ENCODE results near the gene HHLA2.

Gene HHLA2

DNA sequence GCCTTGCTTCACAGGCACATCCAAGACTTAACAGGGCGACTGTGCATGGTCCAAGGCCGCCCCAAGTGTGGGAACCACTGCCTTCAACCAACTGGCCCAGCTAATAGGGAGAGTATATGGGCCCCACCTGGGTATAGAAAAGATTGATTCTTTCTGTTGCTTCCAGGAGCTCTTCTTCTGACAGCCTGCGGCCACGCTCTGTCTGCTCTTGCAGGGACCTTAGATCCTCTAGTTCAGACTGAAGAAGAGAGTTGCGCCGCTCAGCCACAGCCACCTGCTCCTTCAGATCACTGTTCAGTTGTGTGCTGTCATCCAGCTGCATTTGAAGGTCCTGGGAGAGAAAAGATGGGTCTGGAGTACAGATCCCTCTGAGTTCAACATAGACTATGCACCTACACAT lies 102.2 kb downstream of the HHLA2 start:
- no peaks in the 10 kb centered on the region for H3K36me3 ChIP-seq
- H3K9me3 ChIP-seq (ENCODE audit: severe bottlenecking) = no peaks in the 10 kb centered on the region
- H3K27ac ChIP-seq = no peak overlapping the region
- TF ChIP-seq, protein P1, sequence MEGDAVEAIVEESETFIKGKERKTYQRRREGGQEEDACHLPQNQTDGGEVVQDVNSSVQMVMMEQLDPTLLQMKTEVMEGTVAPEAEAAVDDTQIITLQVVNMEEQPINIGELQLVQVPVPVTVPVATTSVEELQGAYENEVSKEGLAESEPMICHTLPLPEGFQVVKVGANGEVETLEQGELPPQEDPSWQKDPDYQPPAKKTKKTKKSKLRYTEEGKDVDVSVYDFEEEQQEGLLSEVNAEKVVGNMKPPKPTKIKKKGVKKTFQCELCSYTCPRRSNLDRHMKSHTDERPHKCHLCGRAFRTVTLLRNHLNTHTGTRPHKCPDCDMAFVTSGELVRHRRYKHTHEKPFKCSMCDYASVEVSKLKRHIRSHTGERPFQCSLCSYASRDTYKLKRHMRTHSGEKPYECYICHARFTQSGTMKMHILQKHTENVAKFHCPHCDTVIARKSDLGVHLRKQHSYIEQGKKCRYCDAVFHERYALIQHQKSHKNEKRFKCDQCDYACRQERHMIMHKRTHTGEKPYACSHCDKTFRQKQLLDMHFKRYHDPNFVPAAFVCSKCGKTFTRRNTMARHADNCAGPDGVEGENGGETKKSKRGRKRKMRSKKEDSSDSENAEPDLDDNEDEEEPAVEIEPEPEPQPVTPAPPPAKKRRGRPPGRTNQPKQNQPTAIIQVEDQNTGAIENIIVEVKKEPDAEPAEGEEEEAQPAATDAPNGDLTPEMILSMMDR (IDR thresholded peaks at IDR 0.05; ENCODE audit: low read depth, low read length) = no peak
- H3K4me3 ChIP-seq (ENCODE audit: low read depth, low read length) = no peak overlapping the region
- DNase-seq = no peak
- H3K27me3 ChIP-seq (ENCODE audit: insufficient read depth, low read depth, severe bottlenecking) = no peaks in the 10 kb centered on the region

DNA sequence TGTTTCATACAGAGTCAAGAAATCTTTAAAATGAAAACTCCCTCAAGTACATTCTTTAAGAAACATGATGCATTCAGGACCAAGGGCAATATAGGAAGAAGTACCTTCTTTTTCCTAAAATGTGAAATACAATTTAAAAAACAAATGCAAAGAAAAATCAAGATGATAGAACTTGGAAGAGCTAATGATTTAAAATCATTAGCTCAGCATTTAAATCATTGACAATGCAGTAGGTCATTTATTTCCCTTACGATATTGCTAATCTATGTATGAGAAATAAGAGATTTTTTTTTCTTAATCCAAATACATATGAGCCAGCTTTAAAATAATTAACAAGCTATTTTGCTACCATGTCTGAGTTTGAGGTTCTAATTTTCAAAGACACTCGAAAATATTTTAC lies 105.5 kb downstream of the HHLA2 start:
- DNase-seq = no peak
- TF ChIP-seq, protein P1 (IDR thresholded peaks at IDR 0.05; ENCODE audit: low read depth, low read length) = no peak
- H3K4me3 ChIP-seq (ENCODE audit: low read depth, low read length) = no peak overlapping the region
- H3K27ac ChIP-seq = no peak overlapping the region
- no peaks in the 10 kb centered on the region for H3K27me3 ChIP-seq (ENCODE audit: insufficient read depth, low read depth, severe bottlenecking)
- H3K36me3 ChIP-seq = no peaks in the 10 kb centered on the region
- H3K9me3 ChIP-seq (ENCODE audit: severe bottlenecking) = no peaks in the 10 kb centered on the region

DNA sequence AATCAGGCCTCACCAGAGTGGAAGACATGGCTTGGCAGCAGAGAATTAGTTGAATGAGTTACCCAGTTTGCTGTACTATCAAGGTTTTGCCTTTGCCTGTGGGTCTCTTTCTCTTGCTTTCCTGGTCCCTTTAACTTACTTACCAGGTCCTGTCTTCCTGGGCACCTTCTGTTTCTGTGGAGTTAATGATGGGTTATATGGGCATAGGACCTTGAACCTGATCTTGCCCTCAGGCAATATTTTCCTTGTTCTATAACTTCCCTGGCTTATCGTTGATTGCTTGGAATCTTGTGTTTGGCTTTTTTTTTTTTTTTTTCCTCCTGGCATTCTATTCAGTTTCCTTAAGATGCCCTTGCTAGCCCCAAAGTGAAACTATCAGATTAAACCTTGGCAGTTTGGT lies 106.8 kb downstream of the HHLA2 start:
- no peak for DNase-seq
- Histone ChIP-seq H3K4me3 (ENCODE audit: low read depth, low read length) (no peak overlapping the region), H3K9me3 (ENCODE audit: severe bottlenecking) (no peaks in the 10 kb centered on the region), H3K27me3 (ENCODE audit: insufficient read depth, low read depth, severe bottlenecking) (no peaks in the 10 kb centered on the region), H3K27ac (no peak overlapping the region), H3K36me3 (no peaks in the 10 kb centered on the region)
- TF ChIP-seq, protein P1 (IDR thresholded peaks at IDR 0.05; ENCODE audit: low read depth, low read length) = no peak

DNA sequence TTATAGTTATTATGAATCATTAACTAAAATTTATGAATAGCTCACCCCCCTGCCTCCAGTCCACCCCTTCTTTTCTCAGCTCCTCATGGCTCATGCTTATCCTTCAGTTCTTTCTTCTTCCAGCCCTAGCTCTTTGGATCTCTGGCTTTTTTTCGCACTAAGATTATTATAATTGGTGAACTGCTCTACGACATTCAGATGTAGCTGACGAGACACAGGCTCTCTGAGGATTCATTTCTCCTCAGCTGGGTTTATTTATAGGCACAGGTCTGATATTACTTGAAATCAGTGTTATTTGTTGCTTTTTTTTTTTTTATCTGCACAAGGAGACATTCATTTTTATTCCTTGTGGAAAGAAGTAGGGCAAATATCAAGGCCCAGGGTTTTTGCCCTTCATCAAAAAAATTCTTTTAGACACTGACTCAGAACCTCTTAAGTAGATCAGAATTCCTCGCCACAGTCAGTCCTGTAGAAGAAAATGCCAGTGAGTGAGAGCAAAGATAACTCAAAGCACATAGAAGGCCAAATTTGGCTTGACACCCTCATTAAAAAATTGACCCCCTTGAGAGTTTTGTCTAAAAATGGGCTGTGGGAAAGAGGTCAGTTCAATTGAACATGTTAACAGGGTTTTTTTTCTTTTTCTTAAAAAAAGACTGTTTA lies 107.5 kb downstream of the HHLA2 start:
- H3K9me3 ChIP-seq (ENCODE audit: severe bottlenecking) = no peaks in the 10 kb centered on the region
- no peak for DNase-seq
- H3K36me3 ChIP-seq = no peaks in the 10 kb centered on the region
- peak overlapping the region; percentile 52 for H3K27ac ChIP-seq
- TF ChIP-seq, protein P1 (IDR thresholded peaks at IDR 0.05; ENCODE audit: low read depth, low read length) = no peak
- no peak overlapping the region; the same call in 1 of the 2 replicates for H3K4me3 ChIP-seq (ENCODE audit: low read depth, low read length)
- H3K27me3 ChIP-seq (ENCODE audit: insufficient read depth, low read depth, severe bottlenecking) = no peaks in the 10 kb centered on the region

DNA sequence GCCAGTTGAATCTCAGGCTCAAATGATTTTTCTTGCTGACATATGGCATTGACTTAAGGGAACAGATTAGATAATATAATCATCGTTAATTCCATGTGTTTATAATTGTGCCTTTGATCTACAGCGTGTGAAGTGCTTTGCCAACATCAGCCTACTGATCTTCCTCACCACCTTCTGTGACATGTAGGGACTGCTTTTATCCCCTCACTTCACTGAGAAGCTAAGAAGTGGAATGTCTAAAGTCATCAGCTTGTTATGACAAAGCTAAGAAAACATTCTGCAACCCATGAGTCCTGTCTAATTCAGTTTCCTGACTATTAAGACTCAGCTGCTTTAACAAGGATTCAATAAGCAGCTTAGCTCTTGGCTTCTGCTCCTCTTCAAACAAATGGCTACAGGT lies 108.0 kb downstream of the HHLA2 start:
- peak; percentile 60 for DNase-seq
- no peaks in the 10 kb centered on the region for H3K36me3 ChIP-seq
- H3K27ac ChIP-seq = peak overlapping the region; percentile 52
- TF ChIP-seq, protein P1 (IDR thresholded peaks at IDR 0.05; ENCODE audit: low read depth, low read length) = no peak
- H3K9me3 ChIP-seq (ENCODE audit: severe bottlenecking) = no peaks in the 10 kb centered on the region
- no peak overlapping the region for H3K4me3 ChIP-seq (ENCODE audit: low read depth, low read length)
- no peaks in the 10 kb centered on the region for H3K27me3 ChIP-seq (ENCODE audit: insufficient read depth, low read depth, severe bottlenecking)
